BLaER1 (cell line): Measurements from ENCODE around the gene XNDC1N.

Experiments
- H3K27ac ChIP-seq: shearing (Covaris generic); formaldehyde crosslinking; 2 replicates; pipeline ENCODE4 v1.8.1; 2022
- H3K27me3 ChIP-seq: shearing (Covaris generic); formaldehyde crosslinking; 2 replicates; pipeline ENCODE4 v1.8.1; 2022
- H3K36me3 ChIP-seq: shearing (Covaris generic); formaldehyde crosslinking; 2 replicates; pipeline ENCODE4 v1.8.1; 2022
- H3K4me1 ChIP-seq: shearing (Covaris generic); formaldehyde crosslinking; 2 replicates; pipeline ENCODE4 v1.8.1; 2022
- H3K4me2 ChIP-seq: shearing (Covaris generic); formaldehyde crosslinking; 2 replicates; pipeline ENCODE4 v1.8.1; 2022
- H3K4me3 ChIP-seq: shearing (Covaris generic); formaldehyde crosslinking; 2 replicates; pipeline ENCODE4 v1.8.1; 2022
- H3K9ac ChIP-seq: shearing (Covaris generic); formaldehyde crosslinking; 2 replicates; pipeline ENCODE4 v1.8.1; 2022
- H3K9me3 ChIP-seq: shearing (Covaris generic); formaldehyde crosslinking; 2 replicates; pipeline ENCODE4 v1.8.1; 2022
- H4K20me1 ChIP-seq: shearing (Covaris generic); formaldehyde crosslinking; 2 replicates; pipeline ENCODE4 v1.8.1; 2022
- Cebpa-rat ChIP-seq: shearing (Covaris generic); IDR thresholded peaks from 2 replicates; pipeline ENCODE4 v1.8.1; 2022

Gene XNDC1N

DNA sequence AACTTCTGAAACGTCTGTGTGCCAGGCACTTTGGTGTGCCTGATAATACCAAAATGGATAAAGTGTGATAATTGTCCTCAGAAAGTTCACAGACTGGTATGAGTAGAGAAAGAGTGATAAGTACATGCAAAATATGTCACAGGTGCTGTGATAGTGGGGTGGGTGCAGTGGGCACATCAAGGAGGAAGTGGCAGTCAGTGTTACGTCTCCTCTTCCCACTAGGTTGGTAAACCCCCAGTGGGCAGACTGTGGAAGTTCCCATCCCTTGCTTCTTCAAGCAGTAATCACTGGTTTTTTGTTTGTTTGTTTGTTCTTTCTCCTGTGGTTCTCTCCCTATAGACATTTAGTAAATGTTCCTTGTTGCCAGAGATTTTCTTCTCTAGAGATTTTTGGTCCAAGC, 5.8 kb upstream of the XNDC1N start:
- Histone ChIP-seq H3K36me3 (peaks cover 19% of the 10 kb centered on the region; the same call in 1 of the 2 replicates), H3K9me3 (no peaks in the 10 kb centered on the region), H3K27me3 (no peaks in the 10 kb centered on the region), H3K9ac (no peak overlapping the region), H3K27ac (no peak overlapping the region), H3K4me2 (no peak overlapping the region; the same call in 1 of the 2 replicates), H3K4me1 (peaks cover 33% of the 10 kb centered on the region), H3K4me3 (no peak overlapping the region), H4K20me1 (peaks cover 27% of the 10 kb centered on the region)
- no peak for TF ChIP-seq Cebpa-rat

DNA sequence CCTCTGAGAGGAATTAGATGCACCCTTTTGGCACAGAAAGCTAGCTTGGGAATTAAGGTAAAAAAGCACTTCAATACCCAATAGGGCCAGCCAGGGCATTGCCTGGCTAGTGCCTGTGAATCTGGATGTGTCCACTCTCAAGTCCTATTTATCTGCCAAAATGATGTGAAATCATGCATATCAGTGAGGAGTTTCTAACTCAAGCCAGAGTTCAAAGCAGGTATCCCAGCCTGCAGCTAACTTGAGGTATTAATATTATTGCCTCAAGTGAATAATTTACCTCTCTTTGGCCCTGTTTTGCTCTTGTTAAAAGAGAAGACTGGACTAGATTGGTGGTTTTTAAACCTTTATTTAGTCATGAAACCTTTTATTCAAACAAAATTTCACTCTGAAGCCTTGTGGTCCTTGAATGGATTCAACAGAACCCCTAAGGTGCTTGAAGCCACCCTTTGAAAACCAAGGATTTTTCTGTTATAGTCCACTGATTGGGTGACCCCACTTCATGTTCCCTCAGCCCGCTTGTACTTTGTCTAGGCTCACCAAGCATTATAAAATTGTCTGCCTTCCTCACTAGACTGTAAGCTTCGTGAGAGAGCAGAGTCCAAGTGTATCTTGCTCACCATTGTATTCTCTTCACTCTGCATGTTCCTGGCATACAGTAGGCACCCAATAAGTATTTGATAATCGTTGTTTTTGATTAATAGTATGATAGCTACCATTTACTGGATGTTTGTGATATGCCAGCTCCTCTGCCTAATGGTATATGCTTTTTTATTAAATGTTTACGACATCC, 4.9 kb upstream of the XNDC1N start:
- Histone ChIP-seq H3K27me3 (no peaks in the 10 kb centered on the region), H3K36me3 (peaks cover 14% of the 10 kb centered on the region; the same call in 1 of the 2 replicates), H3K27ac (no peak overlapping the region), H3K9ac (no peak overlapping the region), H3K4me2 (no peak overlapping the region; the same call in 1 of the 2 replicates), H4K20me1 (peaks cover 25% of the 10 kb centered on the region), H3K9me3 (no peaks in the 10 kb centered on the region), H3K4me3 (no peak overlapping the region), H3K4me1 (peaks cover 33% of the 10 kb centered on the region)
- no peak for TF ChIP-seq Cebpa-rat

DNA sequence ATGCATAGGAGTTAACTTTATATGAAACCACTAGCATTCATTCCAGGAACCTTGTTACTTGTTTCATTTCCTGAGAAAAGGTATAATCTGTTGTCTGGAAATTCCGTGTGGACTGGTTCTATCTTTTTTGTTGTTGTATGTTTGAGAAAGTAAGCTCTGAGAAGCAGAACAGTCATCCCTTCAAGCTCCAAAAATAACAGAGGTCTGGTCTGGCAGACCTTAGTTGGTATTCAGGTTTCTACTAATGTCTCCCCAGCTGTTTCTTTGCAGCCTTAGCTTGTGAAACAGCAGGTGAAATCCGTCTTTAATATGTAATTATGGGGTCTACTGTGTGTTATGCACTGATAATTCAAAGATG, 2.8 kb upstream of the XNDC1N start:
- H4K20me1 ChIP-seq: peaks cover 18% of the 10 kb centered on the region
- TF ChIP-seq Cebpa-rat: no peak
- H3K4me3 ChIP-seq: no peak overlapping the region
- H3K4me2 ChIP-seq: peak overlapping the region; percentile 95; the same call in 1 of the 2 replicates
- H3K27ac ChIP-seq: no peak overlapping the region
- no peaks in the 10 kb centered on the region for H3K9me3 ChIP-seq
- H3K27me3 ChIP-seq: no peaks in the 10 kb centered on the region
- peaks cover 4% of the 10 kb centered on the region for H3K36me3 ChIP-seq
- peaks cover 44% of the 10 kb centered on the region for H3K4me1 ChIP-seq
- no peak overlapping the region for H3K9ac ChIP-seq

DNA sequence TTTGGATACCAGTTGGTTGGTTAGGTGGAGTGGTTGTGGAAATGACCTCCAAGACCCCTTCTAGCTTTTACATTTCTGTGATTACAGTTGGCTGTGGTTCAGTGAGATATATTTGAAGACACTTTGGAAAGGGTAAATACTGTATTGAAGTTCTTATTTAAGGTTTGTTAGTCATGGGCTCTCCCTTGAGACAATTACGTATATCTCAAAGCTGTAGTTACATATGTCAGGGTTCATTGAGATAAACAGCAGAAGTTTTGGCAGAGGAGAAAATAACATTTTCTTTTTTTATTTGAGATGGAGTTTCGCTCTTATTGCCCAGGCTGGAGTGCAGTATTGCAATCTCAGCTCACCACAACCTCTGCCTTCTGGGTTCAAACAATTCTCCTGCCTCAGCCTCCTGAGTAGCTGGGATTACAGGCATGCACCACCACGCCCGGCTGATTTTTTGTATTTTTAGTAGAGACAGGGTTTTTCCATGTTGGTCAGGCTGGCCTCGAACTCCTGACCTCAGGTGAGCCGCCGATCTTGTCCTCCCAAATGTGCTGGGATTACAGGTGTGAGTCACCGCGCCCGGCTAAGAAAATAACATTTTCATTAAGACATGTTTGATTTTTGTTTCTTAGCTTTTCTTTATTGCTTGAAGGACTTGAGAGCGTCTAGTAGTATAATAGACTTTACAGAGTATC, 2.3 kb upstream of the XNDC1N start:
- Histone ChIP-seq H4K20me1 (peaks cover 18% of the 10 kb centered on the region), H3K9ac (no peak overlapping the region), H3K4me3 (no peak overlapping the region), H3K27me3 (no peaks in the 10 kb centered on the region), H3K9me3 (no peaks in the 10 kb centered on the region), H3K4me1 (peaks cover 44% of the 10 kb centered on the region), H3K36me3 (peaks cover 9% of the 10 kb centered on the region), H3K4me2 (peak overlapping the region; percentile 95), H3K27ac (no peak overlapping the region)
- no peak for TF ChIP-seq Cebpa-rat

DNA sequence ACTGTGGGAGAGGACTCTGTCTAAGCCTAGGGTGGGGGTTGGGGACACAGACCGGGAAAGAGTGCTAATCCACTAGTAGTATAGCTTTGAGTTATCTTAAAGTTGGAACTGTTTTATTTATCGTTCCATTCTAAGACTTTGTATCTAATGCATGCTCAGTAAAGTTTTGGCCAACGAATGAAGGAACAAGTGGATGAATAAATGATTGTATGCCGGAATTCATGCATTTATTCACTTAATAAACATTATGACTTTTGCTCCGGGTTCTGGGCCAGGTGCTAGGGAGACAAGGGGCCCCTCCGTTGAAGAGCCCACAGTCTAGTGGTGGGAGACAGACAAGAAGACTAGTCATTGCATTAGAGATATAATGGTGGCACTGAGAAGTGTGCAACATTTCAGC, 1.1 kb upstream of the XNDC1N start:
- Histone ChIP-seq H3K27me3 (no peaks in the 10 kb centered on the region), H3K4me3 (peak overlapping the region; percentile 91), H3K9ac (peak overlapping the region; percentile 96), H4K20me1 (peaks cover 10% of the 10 kb centered on the region), H3K27ac (peak overlapping the region; percentile 98), H3K9me3 (no peaks in the 10 kb centered on the region), H3K36me3 (peaks cover 16% of the 10 kb centered on the region), H3K4me2 (peak overlapping the region; percentile 95), H3K4me1 (peaks cover 43% of the 10 kb centered on the region)
- no peak for TF ChIP-seq Cebpa-rat

DNA sequence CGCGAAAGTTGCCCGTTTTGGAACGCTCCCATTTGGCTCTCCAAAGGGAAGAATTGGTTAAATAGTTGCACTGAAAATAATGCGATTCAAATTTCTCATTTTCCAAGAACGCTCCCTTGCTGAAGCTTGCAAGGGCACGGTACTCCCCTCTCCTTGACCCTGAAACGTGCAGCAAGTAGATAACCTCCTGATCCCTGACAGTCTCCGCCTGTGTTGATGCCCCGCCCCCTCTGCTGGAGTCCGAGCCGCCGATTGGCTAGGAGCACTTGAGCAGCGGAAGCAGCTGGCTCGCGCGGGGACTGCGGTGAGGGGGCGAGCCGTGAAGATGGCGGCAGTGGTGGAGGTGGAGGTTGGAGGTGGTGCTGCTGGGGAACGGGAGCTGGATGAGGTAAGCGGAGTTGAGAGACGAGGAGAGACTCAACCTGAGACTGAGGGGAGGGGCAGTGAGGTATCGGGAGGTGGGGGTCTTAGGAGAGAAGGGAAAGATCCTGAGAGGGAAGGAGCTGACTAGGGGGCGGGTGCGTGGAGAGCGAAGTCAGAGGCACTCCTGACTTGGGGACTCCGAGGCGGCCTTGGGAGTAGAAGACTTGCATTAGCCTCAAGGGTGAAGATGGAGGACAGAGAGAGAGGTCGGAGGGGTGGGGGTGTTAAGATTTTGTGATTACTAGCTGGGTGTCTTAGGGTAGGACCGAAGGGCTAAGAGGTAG, 496 bp upstream of the XNDC1N start, which contains the start of gene RNF121:
TSS of gene RNF121 (plus strand) at position 310 of the 707 bp plus-strand sequence. CDS start at position 326, 16 bp downstream.
- TF ChIP-seq Cebpa-rat: no peak
- peak within 1 kb of the TSS; percentile 95 for H3K4me2 ChIP-seq
- H3K36me3 ChIP-seq: peaks cover 20% of the 10 kb centered on the region
- peak within 1 kb of the TSS; percentile 98 for H3K27ac ChIP-seq
- H3K9me3 ChIP-seq: no peaks in the 10 kb centered on the region
- no peaks in the 10 kb centered on the region for H3K27me3 ChIP-seq
- H3K9ac ChIP-seq: peak within 1 kb of the TSS; percentile 96
- H4K20me1 ChIP-seq: peaks cover 4% of the 10 kb centered on the region
- peaks cover 37% of the 10 kb centered on the region for H3K4me1 ChIP-seq
- H3K4me3 ChIP-seq: peak within 1 kb of the TSS; percentile 91

DNA sequence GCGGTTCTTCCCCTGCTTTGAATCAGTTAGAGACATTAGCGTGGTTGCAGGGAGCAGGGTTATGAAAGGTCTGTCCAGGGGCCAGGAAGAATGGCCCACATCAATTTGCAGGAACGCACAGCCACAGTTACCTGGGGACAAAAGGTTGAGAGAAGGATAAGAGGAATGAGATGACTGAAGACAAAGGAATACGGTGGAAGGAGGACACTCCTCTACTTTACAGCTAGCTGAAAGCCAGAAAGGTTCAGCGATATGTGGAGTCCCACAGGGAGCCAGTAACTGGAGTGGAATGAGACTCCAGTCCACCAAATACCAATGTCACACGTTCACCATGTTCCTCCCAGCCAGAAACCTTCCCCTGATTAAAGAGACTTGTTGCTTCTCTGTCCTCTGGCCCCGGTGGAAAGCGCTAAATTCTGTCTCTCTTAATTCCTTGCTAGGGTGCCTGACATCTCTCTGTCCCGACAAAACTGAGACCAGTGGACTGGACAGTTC, 10.7 kb downstream of the XNDC1N start:
- H3K9me3 ChIP-seq: no peaks in the 10 kb centered on the region; the same call in 1 of the 2 replicates
- H3K27ac ChIP-seq: no peak overlapping the region
- H4K20me1 ChIP-seq: no peaks in the 10 kb centered on the region
- TF ChIP-seq Cebpa-rat: no peak
- peaks cover 36% of the 10 kb centered on the region for H3K4me1 ChIP-seq
- no peak overlapping the region for H3K4me3 ChIP-seq
- peaks cover 73% of the 10 kb centered on the region for H3K36me3 ChIP-seq
- no peak overlapping the region for H3K4me2 ChIP-seq
- H3K9ac ChIP-seq: no peak overlapping the region
- H3K27me3 ChIP-seq: no peaks in the 10 kb centered on the region

DNA sequence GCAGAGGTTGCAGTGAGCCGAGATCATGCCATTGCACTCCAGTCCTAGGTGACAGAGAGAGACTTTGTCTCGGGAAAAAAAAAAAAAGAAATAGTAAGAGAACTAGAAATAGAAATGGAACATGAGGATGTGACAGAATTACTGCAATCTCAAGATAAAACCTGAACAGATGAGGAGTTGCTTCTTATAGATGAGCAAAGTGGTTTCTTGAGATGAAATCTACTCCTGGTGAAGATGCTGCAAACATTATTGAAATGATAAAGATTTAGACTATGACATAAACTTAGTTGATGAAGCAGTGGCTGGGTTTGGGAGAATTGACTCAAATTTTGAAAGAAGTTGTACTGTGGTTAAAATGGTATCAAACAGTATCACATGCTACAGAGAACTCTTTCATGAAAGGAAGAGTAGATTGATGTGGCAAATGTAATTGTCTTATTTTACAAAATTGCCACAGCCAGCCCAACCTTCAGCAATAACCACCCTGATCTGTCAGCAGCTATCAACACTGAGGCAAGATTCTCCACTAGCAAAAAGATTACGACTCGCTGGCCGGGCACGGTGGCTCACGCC, 13.7 kb downstream of the XNDC1N start:
- Histone ChIP-seq H3K9me3 (no peaks in the 10 kb centered on the region; the same call in 1 of the 2 replicates), H3K4me3 (no peak overlapping the region), H3K27ac (peak overlapping the region; percentile 61; the same call in 1 of the 2 replicates), H3K4me2 (peak overlapping the region; percentile 56), H3K27me3 (no peaks in the 10 kb centered on the region), H3K36me3 (peaks cover 76% of the 10 kb centered on the region), H4K20me1 (no peaks in the 10 kb centered on the region), H3K4me1 (peaks cover 25% of the 10 kb centered on the region), H3K9ac (no peak overlapping the region)
- no peak for TF ChIP-seq Cebpa-rat
